Measurements from ENCODE around the gene GATA1.
"Not testable (repeated sequence)": the region's sequence is repeated elsewhere in the genome, so short reads cannot be mapped to it uniquely, and the experiment has no call there.

The GATA1 gene

GRCh38 chrX:48816014-48816810 is 29.8 kb downstream of the GATA1 start:
- no peak for DNase-seq

- DNase-seq = no peak
Measured at GRCh38 chrX:48818098-48818497, 31.7 kb downstream of the GATA1 start.

DNA sequence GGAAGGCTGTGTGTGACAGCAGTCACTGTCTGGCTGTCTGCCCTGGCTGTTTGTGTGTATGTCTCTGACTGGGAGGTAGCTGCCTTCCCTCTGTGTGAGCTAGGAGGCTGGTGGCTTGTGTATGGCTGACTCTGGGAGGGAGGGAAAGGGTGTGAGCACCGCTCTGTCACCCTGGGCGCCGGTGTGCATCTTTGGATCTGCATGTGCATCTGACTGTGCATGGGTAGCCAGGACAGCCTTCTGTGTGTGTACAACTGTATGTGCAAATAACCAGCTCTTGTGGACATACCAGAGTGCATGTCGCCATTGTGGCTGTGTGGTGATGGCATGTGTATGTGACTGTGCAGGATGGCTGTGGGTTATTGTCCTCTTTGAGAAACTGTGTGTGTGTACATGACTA is 32.5 kb downstream of the GATA1 start:
- DNase-seq = no peak

DNA sequence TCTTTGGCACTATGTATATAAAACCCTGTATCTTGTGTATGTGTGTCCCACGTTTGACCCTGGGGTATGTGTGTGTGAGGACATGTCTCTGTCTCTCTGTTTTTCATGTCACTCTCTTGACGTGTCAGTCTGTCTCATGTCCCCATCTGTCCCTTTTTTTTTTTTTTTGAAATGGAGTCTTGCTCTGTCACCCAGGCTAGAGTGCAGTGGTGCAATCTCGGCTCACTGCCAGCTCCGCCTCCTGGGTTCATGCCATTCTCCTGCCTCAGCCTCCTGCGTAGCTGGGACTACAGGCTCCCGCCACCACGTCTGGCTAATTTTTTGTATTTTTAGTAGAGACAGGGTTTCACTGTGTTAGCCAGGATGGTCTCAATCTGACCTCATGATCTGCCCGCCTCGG is 33.0 kb downstream of the GATA1 start:
- not testable (repeated sequence) for DNase-seq

GRCh38 chrX:48823053-48823452 is 36.7 kb downstream of the GATA1 start:
- DNase-seq = no peak

GRCh38 chrX:48824066-48824465 is 37.7 kb downstream of the GATA1 start:
- no peak for DNase-seq

DNA sequence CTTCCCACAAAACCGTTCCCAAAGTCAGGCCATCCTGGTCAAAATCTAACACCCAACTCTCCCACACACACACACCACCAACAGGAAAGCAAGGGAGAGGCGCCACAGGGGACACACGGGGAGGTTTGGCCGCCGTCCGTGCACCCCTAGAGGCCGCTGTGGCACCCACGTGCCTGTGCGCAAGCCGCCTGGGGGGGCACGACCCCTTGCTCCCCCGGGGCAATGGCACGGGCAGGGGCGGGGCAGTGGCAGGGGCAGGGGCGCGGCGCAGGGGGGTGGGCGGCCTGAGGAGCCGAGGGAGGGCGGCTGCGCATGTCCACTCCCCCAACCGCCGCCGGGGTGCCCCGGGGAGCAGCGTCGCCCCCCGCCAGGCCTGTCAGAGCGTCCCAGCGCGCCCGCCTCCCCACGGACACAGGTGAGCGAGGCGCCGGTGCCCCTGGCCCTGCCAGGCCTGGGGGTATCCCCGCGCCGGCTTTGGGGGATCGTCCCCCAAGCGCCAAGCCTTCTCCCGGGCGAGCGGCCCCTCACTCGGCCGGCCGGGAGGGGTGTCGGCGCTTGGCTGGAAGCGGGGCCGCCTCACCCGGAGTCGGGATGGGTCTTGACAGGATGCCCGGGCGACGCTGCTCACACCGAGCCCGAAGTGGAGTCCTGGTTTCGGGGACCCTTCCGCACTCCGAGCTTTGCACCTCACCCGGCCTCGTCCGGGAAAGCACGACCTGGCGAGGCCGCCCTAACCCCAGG is 39.9 kb downstream of the GATA1 start, which contains the start of gene ERAS:
ERAS (plus strand) TSS at position 379 of the 741 bp plus-strand sequence. CDS start 2,611 bp downstream, outside the sequence.
- no peak for DNase-seq

GRCh38 chrX:48826876-48827653 is 40.7 kb downstream of the GATA1 start:
- DNase-seq = no peak

- DNase-seq = no peak
Measured at GRCh38 chrX:48827654-48827968, 41.2 kb downstream of the GATA1 start.

- DNase-seq = no peak
Measured at GRCh38 chrX:48829016-48829735, 42.8 kb downstream of the GATA1 start.

DNA sequence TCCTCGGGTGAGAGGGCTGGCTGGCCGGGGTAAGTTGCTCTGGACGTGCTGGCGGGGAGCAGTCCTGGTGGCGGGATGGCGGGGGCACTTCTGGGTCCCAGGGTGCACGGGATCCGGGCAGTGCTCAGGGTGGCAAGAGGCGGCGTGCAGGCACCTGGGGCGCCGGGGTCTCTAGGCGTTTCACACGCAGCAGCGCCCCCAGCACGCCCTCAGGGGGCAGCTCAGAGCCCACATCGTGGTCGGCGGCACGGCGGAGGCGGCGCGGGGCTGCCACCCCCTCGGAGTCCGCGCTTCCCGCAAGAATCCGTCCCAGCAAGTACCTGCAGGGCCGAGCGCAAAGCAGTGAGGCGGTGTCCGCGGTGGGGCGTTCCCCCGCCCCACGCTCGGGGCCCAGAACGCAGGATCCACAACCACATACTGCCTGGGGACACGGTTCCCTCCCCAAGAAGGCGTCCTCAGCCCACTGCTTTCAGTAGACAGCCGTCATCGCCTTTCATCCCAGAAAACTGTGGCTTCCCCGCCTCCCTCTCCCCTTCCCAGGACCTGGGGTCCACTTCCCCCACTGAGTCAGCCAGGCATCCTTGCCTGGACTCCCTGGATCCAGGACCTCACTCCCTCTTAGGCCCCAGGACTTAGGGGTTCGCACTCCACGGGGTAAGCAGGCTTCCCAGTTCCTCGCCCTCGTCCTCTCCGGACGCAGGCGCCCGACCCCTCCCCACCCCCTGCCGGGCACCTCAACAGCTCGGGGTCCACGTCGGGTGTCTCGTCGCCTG is 44.9 kb downstream of the GATA1 start:
- DNase-seq = no peak

- no peak for DNase-seq
Measured at GRCh38 chrX:48831909-48832291, 45.5 kb downstream of the GATA1 start.

GRCh38 chrX:48833542-48834138 is 47.2 kb downstream of the GATA1 start:
- no peak for DNase-seq

DNA sequence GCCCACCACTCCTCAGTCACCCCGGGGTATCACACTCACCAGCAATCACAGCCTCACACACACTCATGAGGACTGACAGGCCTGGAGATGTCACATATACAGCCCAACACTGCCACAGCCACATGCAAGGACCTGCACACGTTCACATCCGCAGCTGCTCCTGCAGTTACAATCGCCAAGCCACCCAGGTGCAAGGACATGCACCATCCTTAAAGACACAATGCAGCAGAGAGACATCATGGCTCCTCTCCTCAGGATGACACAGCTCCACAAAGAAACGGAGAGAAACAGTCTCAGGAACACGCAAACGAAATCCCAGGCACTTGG is 48.0 kb downstream of the GATA1 start:
- no peak for DNase-seq

- peak; percentile 94 for DNase-seq
Measured at GRCh38 chrX:48835524-48836329, 49.3 kb downstream of the GATA1 start, which contains the start of gene PCSK1N. PCSK1N (minus strand) TSS chrX:48835610; CDS start chrX:48835532, 78 bp downstream.

GRCh38 chrX:48839686-48840085 is 53.3 kb downstream of the GATA1 start:
- DNase-seq = no peak
